ENCODE measurements around the gene TXNRD2.
A peak's percentile ranks its signal among the peaks of the same experiment; 100 is the strongest.

Gene TXNRD2

DNA sequence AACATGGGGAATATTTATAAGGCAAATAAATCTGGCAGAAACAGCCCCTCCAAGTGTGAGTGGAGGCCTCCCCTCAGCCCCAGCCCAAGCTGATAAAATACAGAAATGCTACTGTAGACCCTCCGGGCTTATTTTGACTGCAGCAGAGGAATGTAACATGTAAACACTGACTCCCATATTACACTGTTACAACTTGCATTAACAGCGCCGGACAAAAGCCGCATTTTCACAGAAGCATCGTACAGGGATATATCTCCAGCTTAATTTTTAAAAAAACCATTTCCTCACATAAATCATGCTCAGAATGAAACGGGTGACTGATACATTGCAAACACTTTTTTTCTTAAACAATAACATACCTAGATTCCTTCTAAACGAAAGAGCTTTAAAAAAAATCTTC lies 36.7 kb downstream of the TXNRD2 start:
- no peak for DNase-seq (ENCODE audit: low read depth)

DNA sequence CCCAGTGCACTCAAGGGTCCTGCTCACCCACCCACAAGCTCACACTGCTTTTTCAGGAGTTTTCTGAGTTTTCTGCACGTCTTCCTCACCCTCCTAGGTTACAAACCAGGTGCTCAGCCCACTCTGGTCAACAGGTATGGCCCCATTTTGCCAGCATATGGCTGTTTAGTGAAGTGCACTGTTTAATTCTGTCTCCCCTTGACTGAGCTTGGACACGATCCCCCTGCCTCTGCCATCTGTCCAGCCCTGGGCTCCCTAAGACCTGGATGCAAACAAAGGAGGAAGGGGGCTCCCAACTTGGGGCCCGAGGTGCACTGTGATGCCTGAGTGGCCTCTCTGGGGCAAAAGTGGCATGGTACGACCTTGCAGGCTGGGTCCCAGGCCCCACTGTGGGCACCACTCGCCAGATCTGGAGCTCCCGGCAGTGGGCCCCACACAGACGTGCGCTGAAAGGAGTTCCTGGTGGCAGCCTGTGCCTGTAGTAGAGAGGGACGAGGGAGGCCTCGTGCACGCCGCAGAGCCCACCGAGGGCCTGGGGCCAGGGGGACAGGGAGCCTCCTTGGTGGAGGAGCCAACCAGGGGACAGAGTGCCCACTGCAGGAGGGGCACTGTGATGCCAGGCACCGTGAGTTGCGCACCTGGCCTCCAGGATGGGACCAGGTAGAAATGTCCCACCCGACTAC lies 37.3 kb downstream of the TXNRD2 start:
- DNase-seq (ENCODE audit: low read depth) = no peak

DNA sequence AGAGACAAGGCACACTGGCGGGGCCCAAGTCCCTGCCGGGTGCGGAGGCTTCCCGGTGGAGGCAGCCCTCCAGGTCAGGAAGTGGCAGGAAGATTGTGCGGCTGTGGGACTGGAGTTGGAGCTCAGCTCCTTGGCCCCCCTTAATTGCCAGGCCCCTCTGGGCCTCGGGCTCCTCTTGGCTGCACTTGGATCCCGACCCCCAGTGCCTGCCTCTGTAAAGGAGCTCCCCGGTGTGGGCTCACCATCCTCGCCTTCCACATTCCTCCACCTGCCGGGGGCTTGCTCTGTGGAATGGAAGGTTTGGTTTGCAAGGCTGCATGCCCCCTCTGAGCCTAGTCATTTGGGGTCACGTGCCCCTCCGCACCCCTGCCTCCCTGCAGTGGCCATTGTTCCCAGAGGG lies 38.1 kb downstream of the TXNRD2 start:
- DNase-seq (ENCODE audit: low read depth) = no peak

DNA sequence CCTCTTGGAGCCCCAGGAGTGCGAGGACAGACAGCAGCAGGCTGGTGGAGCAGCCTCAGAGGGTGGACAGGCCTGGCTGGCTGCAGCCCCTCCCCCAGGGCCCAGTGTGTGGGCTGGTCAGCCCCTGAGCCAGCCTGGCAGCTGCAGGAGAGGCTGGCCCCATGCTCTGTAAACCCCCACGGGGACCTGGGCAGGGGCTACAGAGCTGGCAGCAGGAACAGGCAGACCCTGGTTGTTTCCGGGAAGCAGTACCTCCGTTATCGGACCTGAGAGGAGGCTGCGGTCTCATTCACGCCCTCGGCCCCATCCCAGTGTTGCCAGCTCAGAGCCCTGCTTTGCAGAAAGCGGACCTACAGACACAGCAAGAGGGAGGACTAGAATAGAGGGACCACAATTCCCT lies 38.6 kb downstream of the TXNRD2 start:
- DNase-seq (ENCODE audit: low read depth) = no peak

DNA sequence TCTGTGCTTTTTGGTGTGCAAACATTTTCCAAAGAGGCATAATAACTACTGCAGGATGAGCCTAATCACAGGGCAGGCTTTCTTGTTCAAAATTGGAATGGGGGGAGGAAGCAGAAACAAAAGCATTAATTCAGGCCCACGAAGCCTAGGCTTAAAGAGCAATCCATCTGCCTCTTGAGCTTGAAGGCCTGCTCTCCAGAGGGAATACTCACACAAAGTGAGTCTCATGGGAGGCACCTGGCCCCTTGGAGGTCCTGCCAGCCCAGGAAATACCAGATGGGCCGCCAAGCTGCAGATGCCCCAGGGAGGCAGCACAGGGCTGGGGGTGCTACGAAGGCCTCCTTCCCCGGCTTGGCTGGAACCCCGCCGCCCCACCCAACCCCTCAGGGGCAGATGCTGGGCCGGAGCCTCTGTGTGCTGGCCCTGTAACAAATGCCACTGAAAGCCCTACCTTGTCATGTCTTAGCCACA lies 39.3 kb downstream of the TXNRD2 start:
- no peak for DNase-seq (ENCODE audit: low read depth)

DNA sequence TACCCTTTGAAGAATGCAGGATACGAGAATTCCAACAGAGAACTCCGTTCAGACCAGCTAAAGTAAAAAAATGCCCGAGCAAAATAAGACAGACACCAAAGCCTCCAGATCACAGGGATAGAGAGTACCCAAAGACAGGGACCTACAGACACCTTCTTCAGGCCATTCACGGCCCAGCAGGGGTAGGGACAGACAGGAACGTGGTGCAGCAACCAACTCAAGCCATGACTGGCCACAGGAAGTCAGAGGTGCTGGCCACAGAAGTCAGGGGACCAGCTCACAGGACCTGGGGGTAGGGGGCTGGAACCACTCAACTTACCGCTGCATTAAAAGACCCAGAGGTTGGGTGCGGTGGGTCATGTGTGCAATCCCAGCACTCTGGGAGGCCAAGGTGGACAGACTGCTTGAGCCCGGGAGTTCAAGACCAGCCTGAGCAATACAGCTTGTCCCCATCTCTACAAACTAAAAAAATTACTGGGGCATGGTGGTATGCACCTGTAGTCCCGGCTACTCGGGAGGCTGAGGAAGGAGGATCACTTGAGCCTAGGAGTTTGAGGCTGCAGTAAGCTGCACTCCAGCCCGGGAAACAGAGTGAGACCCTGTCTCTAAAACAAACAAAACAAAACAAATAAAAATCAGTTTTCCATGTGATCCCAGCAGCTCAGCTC lies 39.9 kb downstream of the TXNRD2 start:
- no peak for DNase-seq (ENCODE audit: low read depth)

DNA sequence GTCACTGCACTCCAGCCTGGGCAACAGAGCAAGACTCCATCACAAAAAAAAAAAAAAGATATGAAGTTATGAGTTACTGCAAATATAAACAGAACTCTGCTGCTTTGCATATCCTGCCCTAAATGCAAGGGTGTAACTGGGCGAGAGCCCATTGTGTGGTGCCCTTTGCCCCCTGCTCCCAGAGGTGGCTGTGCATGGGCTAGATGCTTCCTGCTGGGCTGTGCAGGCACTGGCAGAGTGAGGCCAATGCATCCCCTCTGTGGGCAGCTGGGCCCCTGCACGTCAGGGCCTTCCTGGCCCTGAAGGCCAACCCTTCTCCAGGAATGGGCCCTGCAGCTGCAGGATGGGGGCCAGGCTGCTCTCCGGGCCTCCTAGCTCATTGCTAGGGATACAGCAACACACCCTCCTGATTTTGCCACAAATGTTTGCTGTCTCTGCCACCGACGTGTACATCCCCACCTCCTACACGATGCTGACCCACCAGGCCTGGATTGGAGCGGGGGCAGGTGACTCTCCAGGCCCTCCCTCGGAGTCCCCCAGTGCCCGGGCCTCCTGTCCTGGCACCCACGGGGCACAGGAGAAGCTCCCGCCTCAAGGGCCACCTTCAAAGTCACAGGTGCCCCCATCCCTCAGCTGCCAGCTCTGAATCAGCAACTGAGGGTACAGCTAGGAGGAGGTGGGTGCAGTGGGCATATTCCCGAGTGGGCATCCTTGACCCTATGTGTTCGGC lies 40.7 kb downstream of the TXNRD2 start:
- DNase-seq (ENCODE audit: low read depth) = no peak

DNA sequence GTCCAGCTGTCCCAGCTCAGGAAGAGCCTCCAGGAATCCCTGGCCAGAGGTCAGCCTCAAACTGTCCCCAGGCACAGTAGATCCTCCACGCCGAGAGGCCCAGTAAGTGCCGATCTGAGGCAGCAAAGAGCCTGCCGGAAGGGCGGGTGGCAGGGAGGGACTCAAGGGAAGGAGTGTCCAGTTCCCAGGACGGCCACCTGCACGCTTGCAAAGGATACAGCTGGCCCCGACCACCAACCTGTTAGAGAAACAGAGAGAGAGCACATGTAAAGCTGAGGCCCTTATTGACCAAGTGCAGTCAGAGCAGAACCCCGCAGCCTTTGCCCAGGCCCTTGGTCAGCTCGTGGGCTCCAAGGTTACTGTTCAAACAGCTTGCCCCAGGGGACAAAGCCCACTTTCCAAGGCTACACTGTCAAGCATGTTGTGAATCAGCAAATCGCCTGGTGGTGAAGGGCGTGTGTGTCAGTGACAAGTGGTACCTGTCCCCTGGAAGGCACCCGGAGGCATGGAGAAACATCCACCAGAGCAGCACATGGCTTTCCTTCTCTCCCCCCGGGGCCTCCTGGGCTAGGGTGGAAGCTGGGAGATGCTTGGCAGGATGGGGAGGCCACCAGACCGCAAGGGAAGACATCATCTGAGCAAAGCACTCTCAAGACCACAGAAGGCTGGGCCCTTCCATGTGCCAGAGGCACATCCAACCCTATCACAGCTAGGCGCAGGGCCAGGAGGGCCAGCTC lies 42.6 kb downstream of the TXNRD2 start:
- no peak for DNase-seq (ENCODE audit: low read depth)

DNA sequence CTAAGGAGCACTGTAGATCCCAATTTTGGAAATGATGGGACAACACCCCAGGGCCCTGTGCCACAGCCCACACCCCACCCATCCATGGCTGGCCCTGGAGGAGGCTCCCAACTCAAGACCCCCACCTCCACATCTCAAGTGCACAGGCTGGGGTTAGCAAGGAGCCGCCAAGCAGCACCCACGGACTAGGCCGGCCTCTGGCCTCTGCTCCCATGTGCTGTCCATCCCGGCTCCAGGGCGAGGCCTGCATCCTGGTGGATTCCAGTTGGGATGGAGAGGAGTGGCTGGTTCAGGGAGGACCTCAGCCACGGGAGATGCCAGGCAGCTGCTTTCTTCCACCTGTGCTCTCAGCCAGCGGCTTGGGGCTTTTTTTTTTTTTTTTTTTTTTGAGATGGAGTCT lies 43.5 kb downstream of the TXNRD2 start:
- no peak for DNase-seq (ENCODE audit: low read depth)

DNA sequence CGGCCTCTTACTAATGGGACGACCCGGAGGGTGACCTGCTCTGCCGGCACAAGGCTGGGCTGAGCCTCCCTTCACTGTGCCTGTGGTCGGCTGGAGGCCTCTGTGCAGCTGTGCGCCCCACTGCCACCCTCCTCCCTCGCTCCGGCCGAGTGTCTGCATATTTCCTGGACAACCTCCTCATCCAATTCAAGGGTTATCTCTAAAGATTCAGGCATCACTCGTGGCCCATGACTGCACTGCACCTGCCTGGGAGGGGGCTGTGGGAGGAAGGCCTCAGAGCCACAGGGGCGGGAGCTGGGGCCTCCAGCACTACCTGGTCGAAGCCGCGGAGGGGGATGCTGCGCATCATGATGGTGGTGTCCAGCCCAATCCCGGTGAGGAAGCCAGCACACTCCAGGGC lies 43.9 kb downstream of the TXNRD2 start:
- no peak for DNase-seq (ENCODE audit: low read depth)

DNA sequence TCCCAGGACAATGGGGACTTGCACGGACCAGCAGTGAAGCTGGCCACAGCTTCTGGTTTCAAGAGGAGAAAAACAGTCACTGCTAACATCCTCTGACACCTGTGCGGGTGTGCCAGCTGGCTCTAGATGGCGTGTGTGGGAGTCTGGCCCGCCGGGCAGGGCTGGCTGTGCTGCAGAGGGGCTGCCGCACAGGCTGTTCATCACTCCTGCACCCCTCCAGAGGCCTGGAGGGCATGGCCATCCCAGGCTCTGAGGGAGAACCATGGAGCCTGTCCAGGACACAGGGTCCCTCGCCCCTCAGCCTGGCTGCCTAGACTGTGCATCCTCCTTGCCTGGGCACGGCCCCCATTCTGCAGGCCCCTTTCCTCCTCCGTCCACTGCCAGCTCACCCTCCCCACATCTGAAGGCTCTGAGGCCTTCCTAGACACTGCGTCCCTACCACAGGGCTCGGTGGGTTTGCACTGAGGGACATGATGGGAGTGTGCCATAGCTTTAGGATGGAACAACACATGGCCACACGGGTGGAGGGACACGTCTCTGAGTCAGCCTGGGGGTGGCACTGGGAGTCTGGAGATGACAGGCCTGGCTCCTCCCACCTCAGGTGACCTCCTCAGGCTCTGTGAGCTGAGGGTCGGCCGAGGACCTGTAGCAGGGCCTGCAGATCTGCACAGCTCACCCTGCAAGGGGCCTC lies 44.8 kb downstream of the TXNRD2 start:
- no peak for DNase-seq (ENCODE audit: low read depth)

DNA sequence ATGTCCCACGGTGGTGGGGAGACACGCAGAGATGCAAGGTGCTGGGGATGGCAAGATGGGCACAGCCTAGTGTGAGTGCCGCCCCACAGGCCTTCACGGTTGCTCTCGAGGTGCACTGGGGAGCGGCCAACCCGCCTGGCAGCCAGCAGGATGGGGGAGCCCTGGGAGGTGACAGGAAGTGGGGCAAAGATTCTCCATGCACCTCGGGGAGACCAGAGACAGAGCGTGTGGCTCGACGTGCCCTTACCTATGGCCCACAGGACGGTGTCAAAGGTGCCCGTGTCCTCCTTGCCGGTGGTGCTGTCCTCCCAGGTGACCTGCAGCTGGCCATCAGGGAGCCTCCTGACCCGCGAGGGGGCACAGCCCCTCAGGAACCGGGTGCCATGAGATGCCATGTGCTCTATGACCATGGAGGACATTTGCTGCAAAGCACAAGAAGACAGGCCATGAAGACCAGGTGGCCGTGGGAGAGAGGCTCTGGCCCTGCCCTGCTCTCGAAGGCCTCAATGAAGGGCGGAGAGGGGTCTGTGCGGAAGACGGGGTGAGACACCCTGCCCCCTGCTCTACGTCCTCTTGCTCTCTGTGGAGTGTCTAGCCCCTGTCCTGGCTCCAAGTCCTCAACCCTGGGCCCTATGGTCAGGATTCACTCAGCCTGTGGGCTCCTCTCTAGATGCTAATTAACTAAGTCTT lies 46.3 kb downstream of the TXNRD2 start:
- DNase-seq (ENCODE audit: low read depth) = no peak

DNA sequence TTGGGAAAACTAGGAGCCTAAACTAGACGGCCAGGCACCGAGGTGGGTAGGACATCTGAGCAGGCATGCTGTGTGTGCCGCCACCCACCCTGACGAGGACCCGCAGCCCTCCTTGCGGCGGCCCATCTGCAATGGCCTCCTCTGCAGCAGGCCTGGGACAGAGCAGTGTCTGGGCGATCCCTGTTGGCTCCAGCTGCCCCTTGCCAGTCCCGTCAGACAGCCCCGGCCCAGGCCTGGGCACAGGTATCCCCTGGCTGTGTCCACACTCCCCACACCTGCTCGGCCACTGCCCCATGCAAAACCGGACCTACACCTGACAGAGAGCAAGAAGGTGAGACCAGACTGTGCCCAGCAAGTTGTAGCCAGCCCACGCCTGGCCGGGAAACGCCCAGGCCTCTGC lies 48.3 kb downstream of the TXNRD2 start:
- no peak for DNase-seq (ENCODE audit: low read depth)

DNA sequence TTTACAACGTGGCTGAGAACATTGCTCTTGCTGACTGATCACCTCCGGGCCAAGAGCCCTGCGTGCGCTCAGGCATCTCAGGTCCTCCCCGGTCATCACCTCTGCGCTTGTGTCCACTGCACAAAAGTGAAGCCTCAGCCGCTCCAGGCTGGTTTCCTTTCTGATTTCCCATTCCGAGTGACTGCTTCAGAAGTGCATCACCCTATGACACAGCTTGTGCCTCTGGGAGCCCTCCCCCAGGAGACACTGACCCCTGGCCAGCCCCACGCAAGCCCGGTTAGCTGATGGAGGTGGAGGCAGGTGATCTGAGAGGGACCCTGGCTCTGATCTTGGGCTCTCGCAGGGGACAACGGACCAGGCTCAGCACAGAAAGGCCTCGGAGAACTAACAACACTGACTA lies 48.7 kb downstream of the TXNRD2 start:
- no peak for DNase-seq (ENCODE audit: low read depth)

DNA sequence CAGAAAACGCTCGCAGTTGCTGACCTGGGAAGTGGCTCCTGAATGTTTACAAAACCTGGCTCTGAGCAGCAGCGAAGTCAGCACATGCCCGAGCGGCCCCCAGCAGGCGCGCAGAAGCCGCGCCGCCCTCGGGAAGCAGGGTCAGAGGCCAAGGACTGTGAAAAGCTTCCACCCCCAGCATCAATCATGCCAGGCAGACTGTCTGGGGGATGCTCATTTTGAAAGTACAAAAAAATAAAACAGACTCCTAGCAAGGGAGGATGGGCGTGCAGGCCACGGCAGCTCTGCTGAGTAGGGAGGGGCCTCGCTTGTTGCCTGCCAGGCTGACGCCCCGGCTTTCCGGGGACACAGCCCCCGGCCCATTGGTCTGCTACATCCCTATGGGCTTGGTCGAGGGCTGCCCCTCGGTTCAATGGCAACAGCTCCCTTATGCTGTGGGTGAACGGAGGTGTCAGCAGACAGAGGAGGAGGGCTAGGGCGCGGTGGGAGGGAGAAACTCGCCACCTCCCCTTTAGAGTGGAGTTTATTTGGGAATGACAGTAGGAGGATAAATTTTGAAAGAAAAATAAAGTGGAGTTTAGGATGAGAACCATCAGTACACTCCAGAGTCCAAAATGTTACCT lies 49.2 kb downstream of the TXNRD2 start:
- no peak for DNase-seq (ENCODE audit: low read depth)

DNA sequence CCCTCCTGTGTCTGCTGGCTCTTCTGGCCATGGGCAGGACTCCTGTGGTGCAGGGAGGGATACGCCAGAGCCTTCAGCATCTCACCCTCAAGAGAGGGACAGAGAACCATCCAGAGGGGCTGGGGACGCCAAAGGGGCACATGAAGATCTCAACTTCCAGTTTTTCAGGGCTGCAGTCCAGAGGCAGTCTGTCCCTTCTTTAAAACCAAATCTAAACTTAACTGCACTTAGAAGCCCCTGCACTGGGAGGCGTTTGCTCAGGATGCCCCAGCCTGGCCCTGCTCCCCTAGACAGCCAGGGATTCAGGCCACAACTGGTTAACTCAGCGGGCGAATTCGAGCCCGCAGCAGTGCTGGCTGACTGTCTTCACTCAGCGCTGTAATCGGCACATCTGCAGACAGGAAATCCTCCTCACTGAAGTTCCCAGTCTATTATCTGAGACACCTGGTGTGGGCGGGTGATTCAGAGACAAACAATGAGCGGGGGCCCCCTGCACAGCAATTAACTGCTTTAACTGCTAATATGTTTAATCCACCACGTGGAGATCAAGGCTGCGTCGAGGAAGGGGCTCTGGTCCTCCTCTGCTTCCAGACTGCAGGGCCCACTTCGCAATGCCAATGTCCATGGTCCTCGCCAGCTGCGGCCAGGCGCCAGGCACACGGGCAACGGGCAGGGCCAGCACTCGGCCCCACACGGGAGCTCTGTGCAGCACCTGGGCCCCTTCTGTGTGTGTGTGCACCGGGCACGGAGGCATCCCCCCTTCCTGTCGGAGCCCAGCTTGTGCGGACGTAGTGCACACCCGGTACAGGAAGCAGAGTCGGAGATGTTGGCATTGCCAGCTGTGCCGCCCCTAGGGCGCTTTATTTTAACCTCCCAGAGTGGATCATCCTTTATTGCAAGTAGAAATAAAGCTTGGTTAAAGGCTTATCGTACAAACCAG lies 50.0 kb downstream of the TXNRD2 start:
- peak; percentile 67 for DNase-seq (ENCODE audit: low read depth)

DNA sequence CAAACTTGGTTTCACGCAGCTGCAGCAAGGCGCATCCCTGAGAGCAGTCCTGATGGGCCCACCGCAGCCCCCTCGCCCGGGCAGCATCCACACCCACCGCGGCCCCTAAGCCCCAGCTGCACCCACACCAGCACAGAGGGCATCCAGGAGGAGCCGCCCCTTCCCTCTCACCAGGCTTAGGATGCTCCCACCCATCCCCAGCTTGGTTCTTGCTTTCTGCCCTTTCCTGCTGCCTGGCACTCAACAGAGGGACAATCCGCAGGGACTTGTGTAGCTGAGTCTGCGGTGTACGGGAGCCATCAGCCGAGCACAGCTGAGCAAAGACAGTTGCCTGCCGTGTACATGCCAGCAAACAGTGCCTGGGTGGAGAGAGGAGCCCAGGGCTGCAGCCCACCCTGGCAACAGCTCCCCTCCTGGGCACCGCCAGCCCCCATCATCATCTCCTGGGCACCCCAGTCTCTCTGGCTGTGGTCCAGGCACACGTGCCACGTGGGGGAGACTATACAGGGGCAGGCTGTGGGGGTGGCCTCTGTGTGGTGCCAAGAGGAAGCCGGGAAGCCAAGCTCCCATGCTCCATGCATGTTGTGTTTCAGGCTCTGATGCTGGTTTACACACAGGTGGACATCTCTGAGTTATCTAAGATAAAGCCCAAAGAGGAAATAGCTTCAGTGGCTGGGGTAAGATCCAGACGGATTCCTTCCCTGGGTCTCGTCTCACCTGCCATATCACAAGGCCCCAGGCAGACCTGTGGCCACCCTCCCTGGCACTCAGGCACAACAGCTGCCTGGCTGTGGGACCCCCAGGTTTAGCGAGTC lies 50.9 kb downstream of the TXNRD2 start:
- DNase-seq (ENCODE audit: low read depth) = no peak

DNA sequence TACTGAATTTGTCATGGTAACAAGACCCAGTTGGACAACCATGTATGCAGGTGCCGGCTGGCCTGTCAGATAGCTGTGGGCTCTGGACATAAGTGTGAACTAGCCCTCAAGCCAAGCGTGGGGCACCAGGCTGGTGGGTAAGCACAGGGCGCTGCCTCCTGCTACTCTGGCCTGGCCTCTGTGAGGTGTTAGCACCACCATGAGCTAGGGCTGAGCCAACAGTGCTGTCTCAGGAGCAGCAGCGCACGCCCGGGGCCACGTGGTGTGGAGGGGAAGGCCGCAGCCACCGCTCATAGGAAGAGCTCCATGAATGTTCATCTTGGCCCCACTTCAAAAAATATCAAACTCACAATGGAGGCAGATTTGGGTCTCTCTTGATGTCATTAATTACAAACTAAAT lies 51.7 kb downstream of the TXNRD2 start:
- DNase-seq (ENCODE audit: low read depth) = no peak
